Activated CD4-positive, alpha-beta memory T cell treated with anti-CD3 and anti-CD28 coated beads, Interleukin-2, amount 10 ng/mL, durations not matched to agents 7 days and 5 days (primary cell): ENCODE results near the gene SGSH. TPM values are rescaled to one million over a fixed set of nuclear protein-coding genes. Genes with fewer than 3 reads are reported as not detected.

Experiments
- CTCF ChIA-PET: fragments of 350-600 bp; sonication (Branson Sonifier 250); formaldehyde crosslinking; loops from one replicate; lab custom pipeline; 2021; ENCODE audit warnings: antibody characterized with exemption, inconsistent platforms; lab: Charles Lee
- POLR2A ChIA-PET: fragments of 350-600 bp; sonication (Branson Sonifier 250); formaldehyde crosslinking; loops from one replicate; lab custom pipeline; 2021; ENCODE audit warnings: antibody characterized with exemption; lab: Charles Lee
- DNase-seq: peaks from one replicate; pipeline ENCODE4 v3.0.0-alpha.2; 2020
- H3K27ac Mint-ChIP-seq: one replicate; pipeline ENCODE4 v1.8.0; 2021; ENCODE audit warnings: mild to moderate bottlenecking, mixed read lengths
- H3K27me3 Mint-ChIP-seq: one replicate; pipeline ENCODE4 v1.8.0; 2021; ENCODE audit warnings: mixed read lengths
- H3K36me3 Mint-ChIP-seq: one replicate; pipeline ENCODE4 v1.8.0; 2021; ENCODE audit warnings: low read depth, mixed read lengths
- H3K4me1 Mint-ChIP-seq: one replicate; pipeline ENCODE4 v1.8.0; 2021; ENCODE audit warnings: mixed read lengths
- H3K4me3 Mint-ChIP-seq: one replicate; pipeline ENCODE4 v1.8.0; 2021; ENCODE audit warnings: mild to moderate bottlenecking, mixed read lengths
- H3K9me3 Mint-ChIP-seq: one replicate; pipeline ENCODE4 v1.8.0; 2021; ENCODE audit warnings: mixed read lengths
- total RNA-seq, 2 experiments: library from RNA; stranded (reverse); gene quantifications; one replicate each; pipeline ENCODE4 v1.2.3, GENCODE V29; 2021

SGSH gene
- total RNA-seq, 2 experiments from 2014 or later: 56.5 to 61.1 TPM

DNA sequence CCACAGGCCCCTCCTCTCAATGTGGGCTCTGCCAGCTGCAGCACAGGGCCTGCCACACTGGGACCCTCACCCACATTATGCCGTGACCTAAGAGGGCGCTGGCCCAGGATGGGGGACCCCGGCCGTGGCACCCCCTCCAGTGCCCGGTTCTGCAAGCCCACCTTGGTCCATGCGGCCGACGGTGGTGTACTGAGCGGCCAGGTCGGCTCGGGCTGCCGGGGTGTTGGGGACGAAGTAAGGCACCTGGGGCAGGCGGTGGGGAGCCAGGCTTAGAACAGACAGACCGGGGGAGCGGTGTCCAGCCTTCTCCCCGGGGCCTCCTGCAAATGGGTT, 6.5 kb downstream of the SGSH start:
- Mint-ChIP-seq H3K27me3 (no peaks in the 10 kb centered on the region), H3K4me3 (no peak overlapping the region), H3K36me3 (peaks cover 29% of the 10 kb centered on the region), H3K27ac (no peak overlapping the region), H3K4me1 (peaks cover 12% of the 10 kb centered on the region), H3K9me3 (no peaks in the 10 kb centered on the region)
- CTCF ChIA-PET: no interaction called here
- POLR2A ChIA-PET: no interaction called here
- DNase-seq: no peak

DNA sequence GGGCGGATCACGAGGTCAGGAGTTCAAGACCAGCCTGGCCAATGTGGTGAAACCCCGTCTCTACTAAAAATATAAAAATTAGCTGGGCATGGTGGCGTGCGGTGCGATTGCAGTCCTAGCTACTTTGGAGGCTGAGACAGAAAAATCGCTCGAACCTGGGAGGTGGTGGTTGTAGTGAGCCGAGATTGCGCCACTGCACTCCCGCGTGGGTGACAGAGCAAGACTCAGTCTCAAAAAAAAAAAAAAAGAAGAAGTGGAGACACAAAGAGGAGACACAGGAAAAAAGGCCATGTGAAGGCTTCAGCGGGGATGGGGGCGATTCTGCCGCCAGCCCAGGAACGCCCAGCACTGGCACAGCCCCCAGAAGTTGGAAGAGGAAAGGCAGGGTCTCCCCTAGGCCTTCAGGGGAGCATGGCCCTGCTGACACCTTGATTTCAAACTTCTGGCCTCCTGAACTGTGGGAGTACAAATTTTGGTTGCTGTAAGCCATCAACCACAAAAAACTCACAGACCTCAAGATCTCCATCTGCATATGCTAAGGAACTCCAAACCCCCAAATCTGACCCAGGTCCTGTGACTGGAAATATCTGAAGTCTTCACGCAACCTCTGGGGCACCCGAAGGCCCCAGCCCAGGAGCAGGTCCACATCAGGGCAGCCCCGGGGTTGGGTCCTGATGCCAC, 7.0 kb downstream of the SGSH start:
- ChIA-PET POLR2A (no interaction called here), CTCF (no interaction called here)
- H3K27ac Mint-ChIP-seq: no peak overlapping the region
- H3K4me1 Mint-ChIP-seq: peaks cover 8% of the 10 kb centered on the region
- H3K27me3 Mint-ChIP-seq: no peaks in the 10 kb centered on the region
- H3K36me3 Mint-ChIP-seq: peaks cover 25% of the 10 kb centered on the region
- H3K4me3 Mint-ChIP-seq: no peak overlapping the region
- no peaks in the 10 kb centered on the region for H3K9me3 Mint-ChIP-seq
- DNase-seq: no peak

DNA sequence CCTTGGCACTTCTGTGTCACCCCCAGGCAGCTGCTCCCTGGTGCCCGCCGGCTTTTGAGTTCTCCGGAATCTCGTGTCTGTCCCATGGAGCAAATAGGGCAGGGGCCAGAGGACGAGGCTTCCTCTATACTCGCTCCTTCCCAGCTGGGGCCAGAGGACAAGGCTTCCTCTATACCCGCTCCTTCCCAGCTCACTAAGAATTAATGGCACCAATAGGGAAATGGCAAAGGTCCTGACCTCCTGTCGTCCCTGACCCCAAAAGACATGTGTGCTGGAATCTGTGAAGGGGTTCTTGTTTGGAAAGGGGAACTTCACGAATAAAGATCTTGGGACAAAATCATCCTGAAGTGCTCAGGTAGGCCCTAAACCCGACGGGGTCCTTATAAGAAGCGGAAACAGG, 7.6 kb downstream of the SGSH start:
- POLR2A ChIA-PET: interaction anchor here (0.9 kb wide), 1 partner anchor 48 kb away, joined by 3 read pairs; the partner anchor contains the start of gene RNF213
- H3K27me3 Mint-ChIP-seq: no peaks in the 10 kb centered on the region
- no peaks in the 10 kb centered on the region for H3K9me3 Mint-ChIP-seq
- H3K4me3 Mint-ChIP-seq: no peak overlapping the region
- H3K27ac Mint-ChIP-seq: no peak overlapping the region
- peaks cover 2% of the 10 kb centered on the region for H3K4me1 Mint-ChIP-seq
- CTCF ChIA-PET: no interaction called here
- peaks cover 23% of the 10 kb centered on the region for H3K36me3 Mint-ChIP-seq
- DNase-seq: no peak

DNA sequence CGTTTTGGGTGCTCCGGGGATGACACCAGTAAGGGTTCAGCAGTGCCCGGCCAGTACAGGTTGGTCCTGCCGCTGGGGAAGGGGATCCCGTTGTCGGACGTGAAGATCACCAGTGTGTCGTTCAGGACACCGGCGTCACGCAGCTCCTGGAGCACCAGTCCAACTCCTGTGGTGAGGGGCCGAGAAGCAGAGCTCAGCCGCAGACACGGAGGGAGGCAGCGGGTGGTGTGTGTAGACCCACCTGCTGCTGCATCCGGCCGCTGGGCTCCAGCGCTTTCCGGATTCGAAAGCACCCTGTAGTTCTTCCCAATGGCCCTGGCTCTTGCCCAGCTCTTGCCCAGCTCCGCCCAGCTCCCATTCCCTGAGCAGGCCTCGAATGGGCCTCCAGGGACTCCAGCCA, 8.0 kb downstream of the SGSH start:
- CTCF ChIA-PET: interaction anchor here (0.5 kb wide), 1 partner anchor 67 kb away, joined by 3 read pairs; no protein-coding TSS in a partner anchor
- peaks cover 19% of the 10 kb centered on the region for H3K36me3 Mint-ChIP-seq
- no peaks in the 10 kb centered on the region for H3K27me3 Mint-ChIP-seq
- DNase-seq: no peak
- H3K27ac Mint-ChIP-seq: no peak overlapping the region
- H3K4me1 Mint-ChIP-seq: no peaks in the 10 kb centered on the region
- H3K4me3 Mint-ChIP-seq: no peak overlapping the region
- no peaks in the 10 kb centered on the region for H3K9me3 Mint-ChIP-seq
- POLR2A ChIA-PET: interaction anchor here (0.9 kb wide), 1 partner anchor 49 kb away, joined by 3 read pairs; the partner anchor contains the start of gene RNF213

DNA sequence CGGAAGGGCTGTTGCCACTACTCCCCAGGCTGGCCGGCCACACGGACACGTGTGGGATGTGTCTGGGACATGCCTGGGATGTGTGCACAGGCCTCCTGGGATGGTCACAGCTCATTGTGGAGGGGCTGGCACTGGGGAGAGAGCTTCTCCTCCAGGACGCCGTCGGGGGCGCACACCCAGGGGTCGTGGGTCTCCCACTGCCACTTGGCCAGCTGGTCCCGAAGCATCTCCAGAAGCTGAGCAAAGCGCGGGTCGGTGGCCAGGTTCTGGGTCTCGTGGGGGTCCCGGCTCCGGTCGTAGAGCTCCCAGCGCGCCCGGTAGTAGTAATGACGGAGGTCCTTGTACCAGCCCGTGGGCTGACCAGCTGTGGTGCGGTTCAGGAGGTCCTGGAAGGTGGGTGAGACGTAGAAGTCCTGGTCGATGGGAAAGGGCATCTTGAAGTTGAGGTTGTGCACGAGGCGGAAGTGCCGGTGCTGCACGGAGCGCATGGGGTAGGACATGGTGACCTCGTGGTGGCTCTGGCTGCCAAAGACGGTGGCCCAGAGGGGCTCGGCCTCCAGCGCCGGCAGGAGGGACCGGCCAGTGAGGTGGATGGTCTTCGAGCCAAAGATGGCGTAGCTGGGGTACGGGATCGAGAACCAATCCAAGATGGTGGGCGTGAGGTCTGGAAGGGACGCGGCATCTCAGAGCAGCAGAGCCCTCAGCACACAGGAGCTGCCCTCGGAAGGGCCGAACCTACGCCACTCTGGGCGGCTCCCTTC, 9.6 kb downstream of the SGSH start:
- H3K36me3 Mint-ChIP-seq: peaks cover 10% of the 10 kb centered on the region
- no peak overlapping the region for H3K4me3 Mint-ChIP-seq
- no peaks in the 10 kb centered on the region for H3K27me3 Mint-ChIP-seq
- H3K27ac Mint-ChIP-seq: no peak overlapping the region
- no peak for DNase-seq
- ChIA-PET CTCF (no interaction called here), POLR2A (interaction anchor here (1.2 to 1.3 kb wide), 3 partner anchors 9 to 60 kb away, joined by 4 read pairs; no protein-coding TSS in a partner anchor)
- no peaks in the 10 kb centered on the region for H3K9me3 Mint-ChIP-seq
- no peaks in the 10 kb centered on the region for H3K4me1 Mint-ChIP-seq

DNA sequence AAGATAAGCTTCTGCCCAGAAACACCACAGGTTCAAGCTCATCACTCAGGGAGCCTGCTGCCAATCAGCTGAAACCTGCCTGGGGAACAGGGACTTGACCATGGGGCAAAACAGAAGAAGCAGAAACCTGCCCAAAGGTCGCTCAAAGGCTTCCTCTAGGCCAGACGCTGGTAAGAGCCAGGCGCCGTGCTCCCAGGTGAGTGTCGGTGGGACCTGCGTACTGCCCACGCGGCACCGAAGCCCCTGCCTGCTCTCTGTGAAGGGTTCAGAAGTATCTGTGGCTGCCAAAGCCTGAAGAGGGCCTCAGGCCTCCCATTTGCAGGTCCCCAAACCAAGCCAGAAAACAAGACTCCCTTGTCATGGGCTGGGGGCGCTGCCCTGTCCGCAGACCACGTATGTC, 10.4 kb downstream of the SGSH start:
- Mint-ChIP-seq H3K4me1 (no peaks in the 10 kb centered on the region), H3K9me3 (no peaks in the 10 kb centered on the region), H3K27me3 (no peaks in the 10 kb centered on the region), H3K4me3 (no peak overlapping the region), H3K36me3 (peaks cover 10% of the 10 kb centered on the region), H3K27ac (no peak overlapping the region)
- no peak for DNase-seq
- POLR2A ChIA-PET: interaction anchor here (1.2 to 1.3 kb wide), 2 partner anchors 10 to 61 kb away, joined by 4 read pairs; no protein-coding TSS in a partner anchor
- CTCF ChIA-PET: no interaction called here

DNA sequence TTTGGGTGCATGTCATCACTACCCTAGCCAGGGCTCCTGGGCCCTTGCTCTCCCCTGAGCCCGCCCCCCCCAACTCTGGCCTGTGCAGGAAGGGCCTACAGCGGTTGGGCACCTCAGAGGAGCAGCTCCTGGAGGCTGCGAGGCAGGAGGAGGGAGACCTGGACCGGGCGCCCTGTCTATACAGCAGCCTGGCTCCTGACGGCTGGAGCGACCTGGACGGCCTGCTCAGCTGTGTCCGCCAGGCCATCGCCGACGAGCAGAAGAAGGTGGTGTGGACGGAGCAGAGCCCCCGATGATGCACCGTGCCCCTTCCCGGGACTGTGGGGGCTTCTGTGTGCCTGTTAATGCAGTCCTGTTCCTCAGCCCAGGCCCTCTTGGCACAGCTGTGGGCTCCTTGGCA, 12.1 kb downstream of the SGSH start:
- no peak overlapping the region for H3K27ac Mint-ChIP-seq
- no peak for DNase-seq
- no peak overlapping the region for H3K4me3 Mint-ChIP-seq
- ChIA-PET CTCF (interaction anchor here (0.6 kb wide), 1 partner anchor 32 kb away, joined by 5 read pairs; no protein-coding TSS in a partner anchor), POLR2A (interaction anchor here (1.4 kb wide), 1 partner anchor 10 kb away, joined by 4 read pairs; no protein-coding TSS in a partner anchor)
- no peaks in the 10 kb centered on the region for H3K9me3 Mint-ChIP-seq
- H3K36me3 Mint-ChIP-seq: peaks cover 10% of the 10 kb centered on the region
- no peaks in the 10 kb centered on the region for H3K4me1 Mint-ChIP-seq
- H3K27me3 Mint-ChIP-seq: no peaks in the 10 kb centered on the region

DNA sequence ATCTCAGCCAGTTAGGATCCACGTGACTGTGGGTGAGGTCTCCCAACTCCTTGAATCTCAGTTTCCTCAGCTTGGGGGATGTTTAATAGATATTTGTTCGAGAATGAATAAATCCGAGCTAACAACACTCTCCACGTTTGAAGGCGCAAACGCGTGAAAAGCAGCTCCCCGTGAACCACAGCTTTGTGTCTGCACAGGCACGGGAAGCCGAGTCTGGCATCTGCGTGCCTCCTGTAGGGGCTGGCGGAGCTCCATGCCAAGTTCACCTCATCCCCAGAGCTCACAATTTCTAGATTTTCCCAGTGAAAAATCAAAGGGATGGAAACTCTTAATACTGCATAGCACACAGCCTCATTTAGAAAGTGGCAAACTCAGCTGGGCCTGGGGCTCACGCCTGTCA, 14.3 kb downstream of the SGSH start:
- Mint-ChIP-seq H3K36me3 (peaks cover 5% of the 10 kb centered on the region), H3K27me3 (no peaks in the 10 kb centered on the region), H3K27ac (no peak overlapping the region), H3K9me3 (no peaks in the 10 kb centered on the region), H3K4me3 (no peak overlapping the region), H3K4me1 (no peaks in the 10 kb centered on the region)
- ChIA-PET CTCF (no interaction called here), POLR2A (interaction anchor here (2.0 kb wide), 1 partner anchor 14 kb away, joined by 7 read pairs; the partner anchor contains the start of gene SGSH)
- DNase-seq: no peak

DNA sequence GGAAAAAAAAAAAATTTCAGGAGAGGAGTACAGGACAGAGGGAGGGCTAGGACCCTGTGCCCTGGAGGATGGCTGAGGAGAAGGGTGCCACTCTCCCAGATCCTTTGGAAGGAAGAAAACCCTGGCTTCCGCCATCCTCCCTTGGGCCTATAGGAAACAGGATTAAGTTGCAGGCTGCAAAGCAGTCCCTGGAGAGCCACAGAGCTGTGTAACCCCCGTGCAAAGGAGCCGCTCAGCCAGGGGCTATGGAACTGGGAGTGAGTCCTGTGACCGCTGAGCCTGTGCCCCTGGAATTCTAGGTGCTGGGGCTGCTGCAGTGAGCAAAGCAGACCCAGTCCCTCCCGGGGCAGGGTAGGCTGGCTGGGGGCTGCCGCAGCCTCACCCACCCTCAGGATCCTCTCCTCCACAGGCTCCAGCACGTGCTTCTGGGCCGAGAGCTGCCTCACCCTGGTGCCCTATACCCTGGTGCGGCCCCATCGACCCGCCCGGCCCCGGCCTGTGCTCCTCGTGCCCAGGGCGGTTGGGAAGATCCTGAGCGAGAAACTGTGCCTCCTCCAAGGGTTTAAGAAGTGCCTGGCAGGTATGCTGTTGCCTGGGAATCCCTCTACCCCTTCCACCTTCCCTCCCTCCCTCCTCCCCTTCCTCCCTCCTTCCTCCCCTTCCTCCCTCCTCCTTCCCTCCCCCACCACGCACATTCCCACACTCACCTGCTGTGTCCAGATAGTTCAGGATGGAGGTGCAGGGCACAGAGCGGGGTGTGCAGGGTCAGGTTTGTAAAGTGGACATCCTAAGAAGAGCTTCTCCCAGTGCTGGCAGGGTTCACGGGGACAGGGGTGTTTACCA, 15.3 kb downstream of the SGSH start:
- no peak overlapping the region for H3K4me3 Mint-ChIP-seq
- H3K27me3 Mint-ChIP-seq: no peaks in the 10 kb centered on the region
- no peak for DNase-seq
- H3K36me3 Mint-ChIP-seq: no peaks in the 10 kb centered on the region
- H3K9me3 Mint-ChIP-seq: no peaks in the 10 kb centered on the region
- no peaks in the 10 kb centered on the region for H3K4me1 Mint-ChIP-seq
- ChIA-PET POLR2A (no interaction called here), CTCF (no interaction called here)
- no peak overlapping the region for H3K27ac Mint-ChIP-seq

DNA sequence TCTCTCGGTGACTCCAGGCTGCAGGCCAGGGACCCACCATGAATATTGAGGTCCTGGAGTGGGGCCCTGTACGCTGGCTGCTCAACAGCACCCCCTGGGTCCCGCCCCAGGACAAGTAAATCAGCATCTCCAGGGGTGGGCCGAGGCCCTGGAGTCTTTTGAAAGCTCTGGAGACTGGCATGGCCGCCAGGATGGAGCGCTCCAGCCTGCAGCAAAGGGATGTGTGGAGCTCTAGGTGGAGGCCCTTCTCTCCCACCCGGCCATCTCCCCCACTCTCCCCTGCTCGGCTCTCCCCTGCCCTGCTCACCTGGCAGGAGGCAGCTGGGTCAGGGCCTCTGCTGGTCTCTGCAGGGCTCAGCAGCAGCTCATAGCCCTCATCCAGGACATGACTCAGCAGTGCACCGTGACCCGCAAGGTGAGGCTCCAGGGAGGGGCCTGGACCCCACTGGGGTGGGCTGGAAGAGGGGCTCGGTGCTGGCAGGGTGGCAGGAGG, 16.6 kb downstream of the SGSH start:
- Mint-ChIP-seq H3K27ac (no peak overlapping the region), H3K4me3 (no peak overlapping the region), H3K4me1 (no peaks in the 10 kb centered on the region), H3K27me3 (no peaks in the 10 kb centered on the region), H3K9me3 (no peaks in the 10 kb centered on the region), H3K36me3 (no peaks in the 10 kb centered on the region)
- no peak for DNase-seq
- CTCF ChIA-PET: interaction anchor here (1.3 kb wide), 1 partner anchor 60 kb away, joined by 3 read pairs; no protein-coding TSS in a partner anchor
- POLR2A ChIA-PET: interaction anchor here (0.9 to 1.4 kb wide), 3 partner anchors 14 to 58 kb away, joined by 3 to 4 read pairs (median 4); no protein-coding TSS in a partner anchor

DNA sequence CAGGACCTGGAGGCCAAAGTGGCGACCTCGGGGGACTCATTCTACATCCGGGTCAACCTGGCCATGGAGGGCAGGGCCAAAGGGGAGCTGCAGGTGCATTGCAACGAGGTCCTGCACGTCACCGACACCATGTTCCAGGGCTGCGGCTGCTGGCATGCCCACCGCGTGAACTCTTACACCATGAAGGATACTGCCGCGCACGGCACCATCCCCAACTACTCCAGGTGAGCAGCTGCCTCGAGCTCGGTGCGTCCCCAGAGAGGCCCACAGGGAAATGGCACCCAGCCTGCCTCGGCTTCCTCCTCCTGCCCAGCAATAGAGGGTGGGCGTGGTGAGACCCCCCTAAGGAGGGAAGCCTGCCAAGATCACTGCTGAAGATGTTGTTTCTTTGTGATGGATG, 17.9 kb downstream of the SGSH start:
- no peak overlapping the region for H3K4me3 Mint-ChIP-seq
- H3K27me3 Mint-ChIP-seq: no peaks in the 10 kb centered on the region
- ChIA-PET POLR2A (interaction anchor here (1.1 to 1.4 kb wide), 3 partner anchors 16 to 93 kb away, joined by 3 to 5 read pairs (median 4); no protein-coding TSS in a partner anchor), CTCF (interaction anchor here (0.6 kb wide), 1 partner anchor 87 kb away, joined by 3 read pairs; no protein-coding TSS in a partner anchor)
- H3K36me3 Mint-ChIP-seq: no peaks in the 10 kb centered on the region
- DNase-seq: no peak
- H3K27ac Mint-ChIP-seq: no peak overlapping the region
- H3K9me3 Mint-ChIP-seq: no peaks in the 10 kb centered on the region
- no peaks in the 10 kb centered on the region for H3K4me1 Mint-ChIP-seq

DNA sequence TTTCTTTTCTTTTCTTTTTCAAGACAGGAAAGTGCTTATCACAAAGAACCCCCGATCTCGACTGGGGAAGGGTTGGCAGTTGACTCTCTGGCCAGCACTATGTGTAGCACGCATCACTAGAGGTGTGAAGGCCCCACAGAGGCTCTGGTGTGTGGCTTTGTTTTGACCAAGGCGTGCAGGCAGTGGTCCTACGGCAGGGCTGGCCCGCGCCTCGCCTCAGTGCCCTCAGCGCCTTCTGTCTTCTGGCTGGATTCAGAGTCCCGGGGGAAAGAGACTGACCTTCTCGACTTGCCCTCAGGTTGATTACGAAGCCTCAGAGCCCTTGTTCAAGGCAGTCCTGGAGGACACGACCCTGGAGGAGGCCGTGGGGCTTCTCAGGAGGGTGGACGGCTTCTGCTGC, 18.7 kb downstream of the SGSH start:
- ChIA-PET CTCF (no interaction called here), POLR2A (no interaction called here)
- H3K9me3 Mint-ChIP-seq: no peaks in the 10 kb centered on the region

More for the DNA sequence above, 18.7 kb downstream of the SGSH start:
- Mint-ChIP-seq H3K27ac (no peak overlapping the region), H3K4me3 (no peak overlapping the region), H3K27me3 (no peaks in the 10 kb centered on the region), H3K36me3 (no peaks in the 10 kb centered on the region), H3K4me1 (no peaks in the 10 kb centered on the region)
- no peak for DNase-seq
